Pulmonary artery endothelial cell (primary cell): Measurements from ENCODE around the gene PRDM15. TPM values are rescaled to one million over a fixed set of nuclear protein-coding genes. Genes with fewer than 3 reads are reported as not detected.

Experiments used
- DNase-seq: peaks from one replicate; pipeline ENCODE4 v3.0.0-alpha.2; 2011; ENCODE audit warnings: low read depth, low spot score
- total RNA-seq: library from RNA; depleted of rRNA; stranded (reverse); fragments of >200 nt; gene quantifications from 2 replicates; pipeline ENCODE4 v1.2.3, GENCODE V29; 2014

PRDM15 gene, protein sequence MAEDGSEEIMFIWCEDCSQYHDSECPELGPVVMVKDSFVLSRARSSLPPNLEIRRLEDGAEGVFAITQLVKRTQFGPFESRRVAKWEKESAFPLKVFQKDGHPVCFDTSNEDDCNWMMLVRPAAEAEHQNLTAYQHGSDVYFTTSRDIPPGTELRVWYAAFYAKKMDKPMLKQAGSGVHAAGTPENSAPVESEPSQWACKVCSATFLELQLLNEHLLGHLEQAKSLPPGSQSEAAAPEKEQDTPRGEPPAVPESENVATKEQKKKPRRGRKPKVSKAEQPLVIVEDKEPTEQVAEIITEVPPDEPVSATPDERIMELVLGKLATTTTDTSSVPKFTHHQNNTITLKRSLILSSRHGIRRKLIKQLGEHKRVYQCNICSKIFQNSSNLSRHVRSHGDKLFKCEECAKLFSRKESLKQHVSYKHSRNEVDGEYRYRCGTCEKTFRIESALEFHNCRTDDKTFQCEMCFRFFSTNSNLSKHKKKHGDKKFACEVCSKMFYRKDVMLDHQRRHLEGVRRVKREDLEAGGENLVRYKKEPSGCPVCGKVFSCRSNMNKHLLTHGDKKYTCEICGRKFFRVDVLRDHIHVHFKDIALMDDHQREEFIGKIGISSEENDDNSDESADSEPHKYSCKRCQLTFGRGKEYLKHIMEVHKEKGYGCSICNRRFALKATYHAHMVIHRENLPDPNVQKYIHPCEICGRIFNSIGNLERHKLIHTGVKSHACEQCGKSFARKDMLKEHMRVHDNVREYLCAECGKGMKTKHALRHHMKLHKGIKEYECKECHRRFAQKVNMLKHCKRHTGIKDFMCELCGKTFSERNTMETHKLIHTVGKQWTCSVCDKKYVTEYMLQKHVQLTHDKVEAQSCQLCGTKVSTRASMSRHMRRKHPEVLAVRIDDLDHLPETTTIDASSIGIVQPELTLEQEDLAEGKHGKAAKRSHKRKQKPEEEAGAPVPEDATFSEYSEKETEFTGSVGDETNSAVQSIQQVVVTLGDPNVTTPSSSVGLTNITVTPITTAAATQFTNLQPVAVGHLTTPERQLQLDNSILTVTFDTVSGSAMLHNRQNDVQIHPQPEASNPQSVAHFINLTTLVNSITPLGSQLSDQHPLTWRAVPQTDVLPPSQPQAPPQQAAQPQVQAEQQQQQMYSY
- total RNA-seq, result 5.5 and 8.4 TPM in 2 replicates

DNA sequence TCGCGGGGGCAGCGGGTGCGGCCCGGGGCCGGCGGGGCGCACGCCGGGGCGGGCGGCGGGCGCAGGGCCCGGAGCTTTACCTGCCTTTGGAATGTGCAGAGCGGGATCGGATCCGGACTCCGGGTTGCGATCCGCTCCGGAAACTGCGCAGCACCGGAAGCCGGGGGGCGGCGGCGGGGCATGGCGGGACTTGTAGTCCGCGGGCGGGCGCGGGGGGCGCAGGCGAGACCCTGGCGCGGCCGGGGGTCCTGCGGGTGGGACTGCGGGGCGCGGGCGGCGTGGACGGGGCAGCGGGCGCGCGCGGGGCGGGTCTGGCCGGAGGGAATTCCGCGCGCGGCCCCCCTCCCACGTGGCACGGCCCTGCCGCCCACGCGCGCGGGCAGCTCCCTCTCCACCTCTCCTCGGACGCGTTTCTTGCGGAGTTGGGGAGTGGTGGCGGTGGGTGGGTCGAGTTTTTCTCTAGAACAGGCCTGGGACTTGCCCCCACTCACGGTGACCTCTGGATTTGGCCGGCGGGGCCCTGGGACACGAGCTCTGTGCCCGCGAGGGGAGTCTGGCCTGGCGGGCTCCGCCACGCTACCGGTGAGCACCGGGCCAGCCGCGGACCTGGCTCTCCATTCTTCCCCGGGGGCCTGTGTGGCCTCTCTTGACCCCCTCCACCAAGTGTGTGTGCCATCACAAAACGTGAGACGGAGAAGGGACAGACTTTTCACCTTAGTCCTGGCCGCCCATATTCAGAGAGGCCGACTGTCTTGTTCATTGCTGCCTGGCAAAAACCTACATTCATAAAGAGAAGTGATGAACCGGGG lies at the start of gene PRDM15:
Gene PRDM15, minus strand, starts transcription at position 155 of the 809 bp plus-strand sequence. CDS start 18,981 bp downstream, outside the sequence.
- DNase-seq, result peak; percentile 41

DNA sequence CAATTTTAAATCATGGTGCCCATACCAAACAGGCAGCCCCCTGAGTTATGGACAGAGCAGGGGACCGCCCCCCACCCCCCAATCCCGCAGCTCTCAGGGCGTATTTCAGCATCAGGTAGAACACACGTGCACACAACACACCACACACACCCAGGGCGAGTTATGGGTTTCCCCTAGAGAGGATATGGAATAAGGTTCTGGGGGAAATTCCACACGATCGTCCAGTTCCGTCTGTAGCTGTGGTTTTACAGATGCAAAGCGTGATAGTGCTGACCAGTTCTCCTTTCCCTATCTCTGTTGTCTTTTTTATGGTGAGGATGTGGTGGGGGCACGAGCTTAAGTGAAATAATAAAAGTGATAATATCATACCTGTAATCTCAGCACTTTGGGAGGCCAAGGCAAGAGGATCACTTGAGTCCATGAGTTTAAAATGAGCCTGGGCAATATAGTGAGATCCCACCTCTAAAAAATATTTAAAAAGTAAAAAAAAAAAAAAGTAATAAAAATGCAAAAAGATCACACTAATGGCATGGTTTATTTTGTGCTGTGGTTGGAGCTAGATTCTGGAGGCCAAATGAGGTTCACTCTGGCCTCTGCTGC lies 49.6 kb upstream of the PRDM15 start:
- no peak for DNase-seq

DNA sequence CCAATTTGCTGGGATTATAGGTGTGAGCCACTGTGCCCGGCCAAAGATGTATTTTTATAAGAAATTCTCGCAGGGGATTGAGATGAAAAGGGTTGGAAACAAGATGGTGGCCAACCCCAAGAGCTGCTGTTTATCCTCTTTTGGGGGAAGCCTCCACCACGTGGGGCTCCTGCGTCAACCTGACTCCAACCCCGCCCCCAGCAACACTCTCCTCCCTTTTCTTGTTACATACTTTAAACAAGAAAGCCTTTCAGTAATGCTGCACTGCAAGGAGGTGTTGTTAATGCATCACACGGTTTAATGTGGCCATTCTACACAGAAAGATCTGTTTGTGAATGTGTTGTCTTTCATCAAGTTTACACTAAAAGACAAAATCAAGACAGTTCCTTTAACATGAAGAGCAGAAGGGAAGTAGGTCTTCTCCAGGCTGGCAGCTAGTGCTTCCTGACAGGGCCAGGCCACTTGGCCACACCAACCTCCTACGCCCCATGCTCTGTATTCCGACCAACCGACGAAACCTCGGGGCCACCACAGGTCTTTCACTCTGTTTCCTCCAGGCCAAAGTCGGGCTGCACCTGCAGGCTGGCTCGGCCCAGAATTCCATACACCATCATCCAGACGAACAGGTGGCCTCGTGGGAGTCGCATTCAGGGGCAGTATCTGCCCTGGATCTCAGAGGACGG lies 48.7 kb upstream of the PRDM15 start:
- DNase-seq, result no peak

DNA sequence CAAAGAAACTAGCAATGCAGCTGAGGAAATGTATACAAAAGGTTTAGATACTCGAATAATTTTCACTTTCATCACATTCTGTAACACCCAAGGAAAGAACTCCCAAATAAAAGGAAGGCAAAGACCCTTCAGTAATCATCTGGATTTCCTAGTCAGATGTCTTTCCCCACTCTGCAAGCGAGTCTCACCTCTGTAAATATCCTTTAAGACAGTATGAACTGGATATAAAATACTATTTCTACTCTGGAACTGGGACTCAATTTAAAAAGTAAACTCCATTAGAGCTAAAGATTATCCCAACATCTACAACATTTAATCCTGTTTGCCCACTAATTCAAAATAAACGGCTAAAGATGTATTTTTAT lies 47.6 kb upstream of the PRDM15 start:
- no peak for DNase-seq

DNA sequence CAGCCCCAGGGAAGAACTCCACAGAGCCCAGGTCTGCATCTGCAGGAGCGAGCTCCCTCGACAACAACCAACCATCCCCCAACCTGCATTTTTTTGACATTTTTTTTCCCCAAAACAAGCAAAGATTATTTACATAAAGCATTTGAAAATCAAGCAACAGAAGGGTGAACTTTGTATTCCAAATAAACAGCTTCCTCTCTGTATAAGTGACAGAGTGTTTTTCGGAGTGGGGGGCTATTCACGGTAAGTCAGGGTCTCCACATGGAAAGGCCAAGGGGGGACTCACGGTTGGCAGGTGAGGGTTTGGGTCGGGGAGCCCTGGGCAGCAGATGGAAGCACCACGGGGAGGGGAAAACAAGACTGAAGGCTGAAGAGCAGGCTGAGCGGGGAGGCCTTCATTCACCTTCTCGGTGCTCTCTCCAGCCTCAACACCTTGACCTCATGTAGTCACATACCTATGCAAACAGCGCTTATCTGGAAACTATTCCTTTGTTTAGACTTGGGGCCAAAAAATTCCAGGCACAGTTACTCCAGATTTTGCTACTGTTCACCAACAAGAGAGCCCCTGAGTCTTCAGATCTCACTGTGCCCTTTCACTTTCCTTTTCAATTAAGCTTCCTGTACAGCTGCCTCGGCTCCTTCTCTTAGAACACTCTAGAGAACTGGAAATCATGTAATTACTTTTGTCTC lies 47.1 kb upstream of the PRDM15 start:
- peak; percentile 19 for DNase-seq

DNA sequence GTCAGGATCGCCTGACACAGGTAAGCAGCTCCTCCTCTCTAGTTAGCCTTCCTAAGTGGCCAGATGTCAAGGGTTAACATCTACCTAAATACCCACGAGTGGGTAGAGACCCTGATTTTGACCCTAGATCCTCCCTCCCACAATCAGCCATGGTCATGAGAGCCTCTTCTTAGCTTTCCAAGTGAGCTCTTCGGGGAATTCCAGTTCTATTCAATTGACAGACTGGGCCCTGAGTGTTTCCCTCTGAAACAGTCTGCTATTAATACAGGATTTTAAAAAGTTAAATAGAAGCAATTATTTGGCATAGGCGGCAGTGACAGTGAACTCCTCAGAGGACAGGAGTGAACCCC lies 46.6 kb upstream of the PRDM15 start:
- no peak for DNase-seq

DNA sequence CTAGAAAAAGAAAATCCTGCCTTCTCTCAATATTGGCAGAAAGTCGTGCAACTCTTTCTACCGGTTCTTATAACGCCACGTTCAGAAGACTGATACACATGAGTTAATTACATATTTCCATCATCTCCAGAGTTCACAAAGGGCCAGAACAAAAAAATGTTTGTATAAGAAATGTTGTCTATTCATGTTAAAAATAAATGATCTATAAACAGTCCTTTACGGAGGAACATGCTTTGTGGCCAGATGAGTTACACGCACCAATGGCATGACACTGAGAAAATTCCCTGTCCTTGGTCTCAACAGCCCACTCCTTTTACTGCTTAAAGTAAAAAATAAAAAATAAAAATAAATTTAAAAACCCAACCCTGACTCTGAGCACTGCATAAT lies 45.2 kb upstream of the PRDM15 start:
- DNase-seq, result no peak

DNA sequence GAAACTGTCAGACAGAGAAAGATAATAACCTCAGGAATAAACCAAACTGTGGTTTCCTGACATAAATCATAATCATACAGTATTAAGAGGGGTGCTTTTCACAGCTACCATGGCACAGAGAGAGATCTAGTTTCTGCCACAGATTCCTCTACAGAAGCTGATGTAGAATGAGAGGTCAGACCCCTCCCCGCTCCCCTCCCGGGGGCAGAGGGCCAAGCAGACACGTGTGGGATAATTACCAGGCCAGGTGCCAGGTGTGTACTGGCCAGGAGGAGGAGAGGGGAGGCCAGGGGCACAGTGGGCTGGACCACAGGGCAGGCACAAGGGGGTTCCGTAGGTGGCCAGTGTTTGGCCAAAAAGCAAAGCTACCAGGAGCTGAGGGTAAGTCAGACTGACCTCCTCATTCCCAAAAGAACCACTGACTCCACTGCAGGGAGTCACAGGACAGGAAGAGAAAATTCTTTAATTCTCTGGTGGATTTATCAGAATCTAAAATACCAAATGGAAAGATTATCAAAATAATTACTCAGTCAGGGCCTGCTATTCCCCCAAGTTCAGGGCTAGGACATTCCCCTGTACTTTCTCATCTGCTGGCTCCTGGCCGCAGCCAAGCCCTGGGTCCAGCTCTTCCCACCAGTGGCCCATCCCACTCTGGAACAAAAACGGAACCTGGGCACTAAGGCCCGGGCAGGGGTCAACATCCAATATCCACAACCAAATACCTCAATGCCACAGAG lies 44.7 kb upstream of the PRDM15 start:
- no peak for DNase-seq

DNA sequence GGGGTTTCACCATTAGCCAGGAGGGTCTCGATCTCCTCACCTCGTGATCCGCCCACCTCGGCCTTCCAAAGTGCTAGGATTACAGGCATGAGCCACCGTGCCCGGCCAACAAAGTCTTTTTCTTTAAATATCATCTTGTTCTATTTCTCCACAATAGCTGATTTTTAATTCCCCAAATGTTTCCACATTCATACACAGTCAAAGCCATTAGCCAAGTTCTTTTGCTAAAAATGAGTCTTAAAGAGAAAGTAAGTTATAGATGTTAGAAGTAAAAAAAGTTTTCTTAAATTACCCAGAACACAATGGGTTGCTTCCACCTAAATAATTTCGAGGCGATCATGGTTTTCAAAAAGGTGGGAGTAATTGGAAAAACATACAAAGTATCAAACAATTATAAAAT lies 44.0 kb upstream of the PRDM15 start:
- DNase-seq, result no peak

DNA sequence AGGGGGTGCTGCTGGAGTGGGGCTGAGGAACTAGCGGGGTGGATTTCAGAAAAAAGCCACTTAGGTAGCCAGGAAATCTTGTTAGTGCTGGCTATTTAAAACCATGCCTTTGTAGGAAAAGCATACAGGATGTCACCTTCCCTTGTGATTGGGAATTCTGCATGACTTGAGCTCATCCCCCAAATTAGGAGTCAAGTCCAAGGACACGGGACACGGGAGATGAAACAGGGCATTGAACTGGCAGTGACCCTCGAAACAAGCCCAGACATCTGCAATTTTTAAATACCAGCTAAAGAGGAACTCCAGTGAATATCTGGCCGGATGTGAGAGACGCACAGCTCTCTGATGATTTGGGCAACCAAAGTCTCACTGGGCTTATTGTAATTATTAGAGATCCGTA lies 41.9 kb upstream of the PRDM15 start:
- DNase-seq, result no peak

DNA sequence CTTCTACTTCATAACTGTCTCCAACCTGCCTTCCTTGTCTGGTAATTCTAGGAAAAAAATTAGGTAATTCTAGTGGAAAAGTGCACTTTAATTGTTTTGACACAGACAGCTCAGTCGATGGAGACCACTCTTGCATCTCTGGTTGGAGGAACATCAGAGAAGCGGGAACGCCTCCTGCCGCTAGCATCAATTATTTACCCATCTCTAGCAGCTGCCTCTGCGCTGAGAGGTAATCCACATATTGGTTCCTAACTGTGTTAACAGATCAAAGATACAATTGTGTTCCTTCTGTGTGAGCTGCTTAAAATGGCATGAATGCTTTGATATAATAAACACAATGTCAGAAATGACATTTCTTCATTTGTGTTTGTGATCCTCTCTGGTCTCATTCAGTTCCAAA lies 41.3 kb upstream of the PRDM15 start:
- no peak for DNase-seq

DNA sequence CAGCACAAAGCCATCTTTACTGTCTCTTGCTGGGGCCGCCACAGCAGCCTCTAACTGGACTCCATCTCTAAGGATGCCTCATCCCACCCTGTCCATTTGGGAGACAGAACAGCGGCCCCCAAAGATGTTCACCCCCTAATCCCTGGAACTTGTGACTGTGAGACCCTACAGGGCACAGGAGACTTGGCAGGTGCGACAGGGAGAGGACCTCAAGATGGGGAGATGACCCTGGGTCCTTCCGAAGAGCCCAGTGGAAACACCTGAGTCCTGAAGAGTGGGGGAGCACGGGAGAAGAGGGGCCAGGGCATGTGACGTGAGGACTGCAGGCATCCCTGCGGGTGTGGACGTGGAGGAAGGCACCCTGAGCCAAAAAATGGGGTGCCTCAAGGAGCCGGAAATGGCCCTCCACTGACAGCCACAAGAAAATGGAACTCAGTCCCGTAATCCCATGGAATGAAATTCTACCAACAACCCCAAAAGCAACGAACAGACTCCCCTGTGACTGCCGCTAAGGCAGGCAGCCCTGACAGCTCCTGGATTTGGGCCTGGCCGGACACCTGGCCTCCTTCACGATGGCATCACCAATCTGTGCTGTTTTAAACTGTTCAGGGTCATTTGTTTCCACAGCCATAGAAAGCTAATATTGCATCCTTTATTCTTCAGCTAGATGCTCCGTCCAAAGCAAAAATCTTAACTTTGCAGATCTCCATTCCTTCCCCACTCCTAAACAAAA lies 40.7 kb upstream of the PRDM15 start:
- no peak for DNase-seq

DNA sequence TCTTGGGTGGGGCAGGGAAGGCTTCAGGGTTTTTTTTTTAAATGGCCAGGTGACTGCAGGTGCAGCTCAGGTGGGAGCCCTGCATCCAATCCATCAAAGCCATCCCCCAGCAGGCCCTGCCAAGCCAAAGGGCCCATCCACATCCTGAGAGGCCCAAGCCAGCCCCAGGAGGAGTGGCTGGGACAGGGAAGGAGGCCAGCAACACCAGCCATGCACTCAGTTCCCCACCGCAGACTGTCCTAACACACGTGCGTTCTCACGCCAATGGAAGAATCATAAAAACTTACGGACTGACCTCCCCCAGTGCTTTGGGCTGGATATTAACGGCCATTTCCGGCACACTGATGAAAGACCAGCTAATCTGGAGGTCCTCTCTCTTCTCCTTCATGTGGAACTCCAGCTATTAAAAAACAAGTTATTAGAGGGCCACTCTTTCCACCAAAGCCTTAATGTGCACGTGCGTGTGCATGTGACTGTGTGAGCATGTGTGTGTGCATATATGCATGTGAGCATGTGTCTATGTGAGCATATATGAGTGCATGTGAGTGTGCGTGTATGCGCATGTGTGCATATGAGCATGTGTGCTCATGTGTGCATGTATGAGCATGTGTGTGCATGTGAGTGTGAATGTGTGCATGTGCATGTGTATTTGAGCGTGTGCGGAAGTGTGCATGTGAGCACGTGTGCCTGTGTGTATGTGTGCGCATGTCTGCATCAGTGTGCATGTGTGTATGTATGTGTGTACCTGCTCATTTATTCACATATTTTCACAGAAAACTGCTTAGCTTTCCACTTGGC lies 39.6 kb upstream of the PRDM15 start:
- DNase-seq, result no peak

DNA sequence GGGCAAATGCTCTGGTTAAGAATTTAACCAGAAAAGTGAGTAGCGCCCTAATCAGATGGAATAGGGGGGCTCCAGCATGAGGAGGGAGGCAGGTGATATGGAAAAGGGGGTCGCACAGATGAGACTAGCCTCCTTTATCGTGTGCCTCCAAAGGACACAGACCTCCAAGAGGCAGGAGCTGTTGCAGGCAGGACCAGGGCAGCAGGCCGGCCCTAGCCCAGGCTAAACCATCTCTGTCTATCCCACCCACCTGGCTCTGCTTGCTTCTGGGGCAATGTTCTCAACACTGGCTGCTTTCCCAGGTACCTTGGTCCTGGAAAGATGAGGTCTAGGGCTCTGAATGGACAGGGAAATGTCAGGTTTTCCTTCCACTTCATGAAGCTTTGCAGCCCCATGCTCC lies 38.4 kb upstream of the PRDM15 start:
- DNase-seq, result no peak

DNA sequence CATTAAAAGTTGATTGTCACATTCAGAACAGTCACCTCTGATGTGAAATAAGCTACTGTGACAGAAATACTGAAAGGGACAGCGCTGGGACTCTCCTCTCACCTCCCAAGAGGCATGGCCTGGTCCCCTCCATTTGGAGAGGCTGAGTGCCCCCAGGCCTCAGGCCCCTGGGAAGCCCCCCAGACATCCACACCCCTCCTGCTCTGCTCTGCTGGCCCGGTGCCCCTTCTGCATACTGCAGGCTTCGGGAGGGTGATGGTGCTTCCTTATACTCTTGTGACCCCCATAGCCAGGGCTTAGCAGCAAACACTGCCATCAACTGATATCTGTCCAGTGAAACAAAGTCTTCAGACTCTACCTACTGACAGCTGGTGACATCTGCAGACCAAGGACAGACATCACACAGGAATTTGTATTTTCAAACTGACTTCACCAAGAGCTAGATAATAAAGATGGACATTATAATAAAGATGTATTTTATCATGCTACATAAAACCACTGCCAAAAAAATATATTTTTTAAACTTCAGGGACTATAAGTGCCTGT lies 37.8 kb upstream of the PRDM15 start:
- DNase-seq, result no peak

DNA sequence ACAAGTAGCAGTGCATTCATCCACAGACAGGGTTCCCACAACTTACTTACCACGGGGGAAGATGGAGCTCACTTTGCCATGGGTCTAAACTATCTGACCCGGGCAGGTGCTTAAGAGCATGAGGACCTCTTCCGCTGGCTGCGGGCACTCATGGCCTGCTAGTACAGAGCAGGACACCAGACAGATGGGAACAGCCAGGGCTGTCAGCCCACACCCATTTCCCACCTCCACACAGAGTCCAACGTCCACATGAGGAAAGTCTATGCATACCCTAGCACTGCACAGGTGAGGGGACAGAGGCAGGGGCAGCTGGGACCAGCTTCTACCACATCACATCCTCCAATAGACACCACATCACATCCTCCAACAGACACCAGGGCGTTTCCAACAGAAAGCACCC lies 35.8 kb upstream of the PRDM15 start:
- no peak for DNase-seq

DNA sequence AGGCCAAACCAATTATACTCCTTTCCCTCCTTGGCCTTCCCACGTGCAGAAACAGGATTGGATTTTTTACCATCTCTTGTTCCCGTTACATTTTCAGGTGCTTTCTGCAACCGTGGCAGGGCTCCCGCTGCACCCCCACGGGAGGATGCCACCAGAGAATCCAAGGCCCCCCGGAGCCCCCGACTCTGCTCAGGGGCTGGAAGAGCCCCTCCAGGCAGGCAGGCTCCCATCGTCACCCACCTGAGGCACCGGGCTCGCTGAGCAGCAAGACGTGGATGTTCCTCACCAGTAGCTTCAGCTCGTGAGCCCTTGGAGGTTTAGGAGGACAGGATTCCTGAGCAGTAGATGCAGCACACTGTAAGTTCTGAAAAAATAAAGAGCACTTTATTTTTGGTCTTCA lies 35.2 kb upstream of the PRDM15 start:
- no peak for DNase-seq
